ENCODE data around the gene SIRT2.
"Not testable (repeated sequence)": the region's sequence is repeated elsewhere in the genome, so short reads cannot be mapped to it uniquely, and the experiment has no call there.

The SIRT2 gene

GRCh38 chr19:38899447-38900201 is at the start of gene SIRT2, which contains the start of gene NFKBIB:
Gene SIRT2, minus strand, starts transcription at chr19:38899618. Its CDS starts 97 bp downstream, at chr19:38899521.
Gene NFKBIB, plus strand, starts transcription at chr19:38899969. Its CDS starts 64 bp downstream, at chr19:38900033.
- Mint-ChIP-seq H3K36me3 (peaks cover 10% of the 10 kb centered on the region), H3K4me1 (peaks cover 47% of the 10 kb centered on the region), H3K9me3 (no peaks in the 10 kb centered on the region), H3K27ac (peak within 1 kb of the TSS; percentile 97), H3K4me3 (peak within 1 kb of the TSS; percentile 99), H3K27me3 (no peaks in the 10 kb centered on the region)

GRCh38 chr19:38946229-38947010 is 47.0 kb upstream of the SIRT2 start:
- no peaks in the 10 kb centered on the region for H3K27me3 Mint-ChIP-seq
- H3K4me3 Mint-ChIP-seq = no peak overlapping the region

GRCh38 chr19:38945562-38946228 is 46.3 kb upstream of the SIRT2 start:
- Mint-ChIP-seq H3K4me1 (peaks cover 19% of the 10 kb centered on the region), H3K9me3 (no peaks in the 10 kb centered on the region), H3K27me3 (peaks cover 1% of the 10 kb centered on the region), H3K27ac (no peak overlapping the region), H3K4me3 (no peak overlapping the region), H3K36me3 (no peaks in the 10 kb centered on the region)

More at GRCh38 chr19:38946229-38947010, 47.0 kb upstream of the SIRT2 start:
- Mint-ChIP-seq H3K27ac (no peak overlapping the region), H3K36me3 (no peaks in the 10 kb centered on the region), H3K9me3 (no peaks in the 10 kb centered on the region), H3K4me1 (peaks cover 15% of the 10 kb centered on the region)

- no peak overlapping the region for H3K27ac Mint-ChIP-seq
- no peak overlapping the region for H3K4me3 Mint-ChIP-seq
- H3K9me3 Mint-ChIP-seq = no peaks in the 10 kb centered on the region
- H3K4me1 Mint-ChIP-seq = peaks cover 14% of the 10 kb centered on the region
- H3K36me3 Mint-ChIP-seq = no peaks in the 10 kb centered on the region
- peaks cover 1% of the 10 kb centered on the region for H3K27me3 Mint-ChIP-seq
Observed at GRCh38 chr19:38944981-38945506, 45.6 kb upstream of the SIRT2 start.

- Mint-ChIP-seq H3K27me3 (peaks cover 1% of the 10 kb centered on the region), H3K9me3 (no peaks in the 10 kb centered on the region), H3K27ac (peak overlapping the region; percentile 17), H3K4me1 (peaks cover 9% of the 10 kb centered on the region), H3K4me3 (no peak overlapping the region), H3K36me3 (no peaks in the 10 kb centered on the region)
Observed at GRCh38 chr19:38942471-38943181, 43.2 kb upstream of the SIRT2 start.

- Mint-ChIP-seq H3K4me3 (no peak overlapping the region), H3K9me3 (no peaks in the 10 kb centered on the region), H3K4me1 (peaks cover 9% of the 10 kb centered on the region), H3K36me3 (no peaks in the 10 kb centered on the region), H3K27ac (no peak overlapping the region), H3K27me3 (peaks cover 1% of the 10 kb centered on the region)
Observed at GRCh38 chr19:38941979-38942378, 42.6 kb upstream of the SIRT2 start.

- H3K27ac Mint-ChIP-seq, H3K9me3 Mint-ChIP-seq, H3K4me1 Mint-ChIP-seq, H3K36me3 Mint-ChIP-seq, H3K4me3 Mint-ChIP-seq, H3K27me3 Mint-ChIP-seq: not testable (repeated sequence)
Observed at GRCh38 chr19:38941466-38941865, 42.0 kb upstream of the SIRT2 start.

- Mint-ChIP-seq H3K27ac (no peak overlapping the region), H3K36me3 (peaks cover 7% of the 10 kb centered on the region), H3K9me3 (no peaks in the 10 kb centered on the region), H3K4me1 (peaks cover 9% of the 10 kb centered on the region), H3K27me3 (peaks cover 1% of the 10 kb centered on the region), H3K4me3 (no peak overlapping the region)
Observed at GRCh38 chr19:38939957-38940356, 40.5 kb upstream of the SIRT2 start.

GRCh38 chr19:38933544-38933943 is 34.1 kb upstream of the SIRT2 start:
- Mint-ChIP-seq H3K9me3 (no peaks in the 10 kb centered on the region), H3K4me3 (peak overlapping the region; percentile 42), H3K36me3 (peaks cover 16% of the 10 kb centered on the region), H3K27me3 (no peaks in the 10 kb centered on the region), H3K27ac (no peak overlapping the region), H3K4me1 (peaks cover 29% of the 10 kb centered on the region)

- H3K4me3 Mint-ChIP-seq = peak overlapping the region; percentile 69
- no peaks in the 10 kb centered on the region for H3K9me3 Mint-ChIP-seq
- H3K4me1 Mint-ChIP-seq = peaks cover 31% of the 10 kb centered on the region
- no peaks in the 10 kb centered on the region for H3K27me3 Mint-ChIP-seq
- H3K27ac Mint-ChIP-seq = no peak overlapping the region
- H3K36me3 Mint-ChIP-seq = peaks cover 17% of the 10 kb centered on the region
Observed at GRCh38 chr19:38932425-38933179, 33.2 kb upstream of the SIRT2 start.

GRCh38 chr19:38931521-38931793 is 32.0 kb upstream of the SIRT2 start:
- peak overlapping the region; percentile 99 for H3K4me3 Mint-ChIP-seq
- H3K4me1 Mint-ChIP-seq = peaks cover 31% of the 10 kb centered on the region
- no peaks in the 10 kb centered on the region for H3K27me3 Mint-ChIP-seq
- peak overlapping the region; percentile 95 for H3K27ac Mint-ChIP-seq
- no peaks in the 10 kb centered on the region for H3K9me3 Mint-ChIP-seq
- peaks cover 17% of the 10 kb centered on the region for H3K36me3 Mint-ChIP-seq

- H3K4me3 Mint-ChIP-seq = peak within 1 kb of the TSS; percentile 99
- H3K36me3 Mint-ChIP-seq = peaks cover 17% of the 10 kb centered on the region
- H3K9me3 Mint-ChIP-seq = no peaks in the 10 kb centered on the region
- H3K27ac Mint-ChIP-seq = peak within 1 kb of the TSS; percentile 95
- peaks cover 31% of the 10 kb centered on the region for H3K4me1 Mint-ChIP-seq
- no peaks in the 10 kb centered on the region for H3K27me3 Mint-ChIP-seq
Observed at GRCh38 chr19:38930776-38931520, 31.5 kb upstream of the SIRT2 start, which contains the start of gene MRPS12. Gene MRPS12, plus strand, starts transcription at chr19:38930944. Its CDS starts 351 bp downstream, at chr19:38931295.

- Mint-ChIP-seq H3K4me1 (peaks cover 31% of the 10 kb centered on the region), H3K27me3 (no peaks in the 10 kb centered on the region), H3K27ac (peak within 1 kb of the TSS; percentile 95), H3K4me3 (peak within 1 kb of the TSS; percentile 99), H3K9me3 (no peaks in the 10 kb centered on the region), H3K36me3 (peaks cover 11% of the 10 kb centered on the region)
Observed at GRCh38 chr19:38929929-38930775, 30.7 kb upstream of the SIRT2 start, which contains the start of gene SARS2. Gene SARS2, minus strand, starts transcription at chr19:38930763. Its CDS starts 27 bp downstream, at chr19:38930736.

Data from activated naive CD4-positive, alpha-beta T cell treated with anti-CD3 and anti-CD28 coated beads, Interleukin-2, amount 50 U/mL, for 24 hours (primary cell).